HepG2 (cell line): ENCODE measurements around the gene SRSF2. TPM values are rescaled to one million over a fixed set of nuclear protein-coding genes. Genes with fewer than 3 reads are reported as not detected.

ENCODE experiments used
- ARNTL ChIP-seq: sonication (generic); formaldehyde crosslinking; IDR thresholded peaks from 2 replicates; pipeline ENCODE4 v1.4.0; 2020; ENCODE audit warnings: mild to moderate bottlenecking, missing genetic modification reagents
- HIVEP1 ChIP-seq: sonication (generic); formaldehyde crosslinking; IDR thresholded peaks from 2 replicates; pipeline ENCODE4 v1.4.0; 2020; ENCODE audit warnings: mild to moderate bottlenecking, missing genetic modification reagents
- HNRNPK ChIP-seq: fragments of 200-400 bp; formaldehyde crosslinking; IDR thresholded peaks from 2 replicates; pipeline ENCODE4 v1.6.1; 2018; ENCODE audit warnings: low read length, low read depth, moderate library complexity, mild to moderate bottlenecking; ENCODE audit not compliant: poor library complexity, severe bottlenecking
- KDM4B ChIP-seq: sonication (generic); formaldehyde crosslinking; IDR thresholded peaks from 2 replicates; pipeline ENCODE4 v1.4.0; 2020; ENCODE audit warnings: missing genetic modification reagents
- MATR3 ChIP-seq: sonication (generic); formaldehyde crosslinking; IDR thresholded peaks from 2 replicates; pipeline ENCODE4 v1.4.0; 2020; ENCODE audit warnings: missing genetic modification reagents
- MED13 ChIP-seq: sonication (generic); formaldehyde crosslinking; IDR thresholded peaks from 2 replicates; pipeline ENCODE4 v1.5.0; 2020; ENCODE audit warnings: missing genetic modification reagents
- SRSF9 ChIP-seq: fragments of 200-400 bp; formaldehyde crosslinking; IDR thresholded peaks from 2 replicates; pipeline ENCODE4 v1.6.1; 2018; ENCODE audit warnings: borderline replicate concordance, mild to moderate bottlenecking, low read depth, low read length; ENCODE audit not compliant: insufficient read depth, poor library complexity, severe bottlenecking
- TAF1 ChIP-seq: sonication (generic); formaldehyde crosslinking; IDR thresholded peaks from 2 replicates; pipeline ENCODE4 v1.4.0; 2020; ENCODE audit warnings: missing genetic modification reagents
- ZEB1 ChIP-seq: IDR thresholded peaks from 2 replicates; pipeline ENCODE4 v1.6.1; 2012; ENCODE audit warnings: mild to moderate bottlenecking, low read depth, inconsistent platforms; ENCODE audit not compliant: insufficient replicate concordance
- ZFP37 ChIP-seq: sonication (generic); formaldehyde crosslinking; IDR thresholded peaks from 2 replicates; pipeline ENCODE4 v1.4.0; 2020; ENCODE audit warnings: missing genetic modification reagents, borderline replicate concordance
- ZNF138 ChIP-seq: sonication (generic); formaldehyde crosslinking; IDR thresholded peaks from 2 replicates; pipeline ENCODE4 v1.5.0; 2020; ENCODE audit warnings: mild to moderate bottlenecking, low read depth, missing genetic modification reagents
- ZNF775 ChIP-seq: sonication (generic); formaldehyde crosslinking; IDR thresholded peaks from 2 replicates; pipeline ENCODE4 v1.4.0; 2020; ENCODE audit warnings: missing genetic modification reagents, mild to moderate bottlenecking, moderate library complexity, borderline replicate concordance
- ZNF878 ChIP-seq: sonication (generic); formaldehyde crosslinking; IDR thresholded peaks from 2 replicates; pipeline ENCODE4 v1.8.1; 2023; ENCODE audit warnings: mild to moderate bottlenecking, missing genetic modification reagents, moderate library complexity
- polyA plus RNA-seq, 8 experiments: library from polyadenylated mRNA; depleted of rRNA in 3 of 8; stranded (reverse) in 7 of 8; unstranded in 1 of 8; fragments of >200 nt; fragmentation: Illumina TruSeq in 4 of 8; extraction: Trizol in 4 of 8; gene quantifications; 2 replicates each; pipeline versions ENCODE4 v1.2.1 to v1.2.3, GENCODE V29; 2011 to 2016; ENCODE audit warnings: low read depth in 4 of 8, missing spikeins in 1 of 8, mixed read lengths in 1 of 8; ENCODE audit not compliant: insufficient read depth in 1 of 8
- total RNA-seq, 5 experiments: library from RNA; depleted of rRNA; stranded (reverse); fragments of >200 nt; fragmentation: Illumina TruSeq; extraction: Trizol; gene quantifications; 2 replicates each; pipeline ENCODE4 v1.2.3, GENCODE V29; 2016; ENCODE audit warnings: low read depth in 1 of 5
- TF ChIP-seq, protein P1 (sequence below): sonication (generic); formaldehyde crosslinking; IDR thresholded peaks from 2 replicates; pipeline ENCODE4 v1.4.0; 2020; ENCODE audit warnings: missing genetic modification reagents
- TF ChIP-seq, protein P2 (sequence below): sonication (generic); formaldehyde crosslinking; IDR thresholded peaks from 2 replicates; pipeline ENCODE4 v1.4.0; 2020; ENCODE audit warnings: missing genetic modification reagents
- TF ChIP-seq, protein P3 (sequence below): sonication (generic); formaldehyde crosslinking; conservative IDR thresholded peaks from 2 replicates; pipeline ENCODE4 v1.8.1; 2023; ENCODE audit warnings: missing genetic modification reagents
- TF ChIP-seq, protein P4 (sequence below): sonication (generic); formaldehyde crosslinking; IDR thresholded peaks from 2 replicates; pipeline ENCODE4 v1.4.0; 2020; ENCODE audit warnings: low read depth, mild to moderate bottlenecking, missing genetic modification reagents
- TF ChIP-seq, protein P5 (sequence below): sonication (generic); formaldehyde crosslinking; IDR thresholded peaks from 2 replicates; pipeline ENCODE4 v1.5.0; 2020; ENCODE audit warnings: missing genetic modification reagents

Gene SRSF2
- total and polyA plus RNA-seq, 2 of the 13 experiments (the other 11 are each of a cell fraction or from before 2014, with no cell fraction given) = 306 to 319 TPM

DNA sequence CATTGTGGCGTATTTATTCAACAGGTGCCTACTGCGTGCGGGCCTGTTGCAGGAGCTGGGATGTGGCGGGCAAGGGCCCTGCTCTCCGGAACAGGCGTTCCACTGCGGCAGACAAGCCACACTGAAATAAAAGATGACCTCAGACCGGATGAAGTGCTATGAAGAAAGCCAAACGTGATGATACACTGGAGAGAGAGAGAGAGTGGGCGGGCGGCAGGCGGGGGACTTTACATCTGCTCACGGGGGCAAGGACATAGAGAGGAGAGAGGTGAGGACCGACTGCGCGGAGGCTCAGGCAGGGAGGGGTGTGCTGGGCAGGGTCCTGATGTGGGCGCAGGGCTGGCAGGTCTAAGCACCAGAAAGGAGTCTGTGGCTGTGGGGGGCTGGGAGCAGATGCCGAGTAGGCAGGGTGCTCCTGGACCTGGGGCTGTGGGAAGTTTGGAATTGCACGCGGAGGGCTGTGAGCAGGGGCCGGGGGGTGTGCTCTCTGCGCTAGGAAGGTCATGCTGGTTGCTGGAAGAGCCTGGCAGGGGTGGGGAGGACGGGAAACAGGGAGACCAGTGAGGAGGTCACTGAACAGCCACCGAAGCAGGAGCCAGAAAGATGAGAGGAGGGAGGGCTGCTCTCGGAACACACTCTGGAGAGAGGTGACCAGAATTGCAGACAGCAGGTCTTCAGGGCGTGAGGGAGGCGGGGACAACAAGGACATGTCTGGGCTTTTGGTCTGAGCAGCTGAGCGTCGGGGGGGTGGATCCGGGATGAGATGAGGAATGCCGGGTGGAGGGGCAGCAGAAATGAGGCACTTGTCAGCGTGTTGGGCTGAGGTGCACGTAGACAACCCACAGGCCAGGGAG lies 36.3 kb downstream of the SRSF2 start (continued):
- TF ChIP-seq, protein P1, sequence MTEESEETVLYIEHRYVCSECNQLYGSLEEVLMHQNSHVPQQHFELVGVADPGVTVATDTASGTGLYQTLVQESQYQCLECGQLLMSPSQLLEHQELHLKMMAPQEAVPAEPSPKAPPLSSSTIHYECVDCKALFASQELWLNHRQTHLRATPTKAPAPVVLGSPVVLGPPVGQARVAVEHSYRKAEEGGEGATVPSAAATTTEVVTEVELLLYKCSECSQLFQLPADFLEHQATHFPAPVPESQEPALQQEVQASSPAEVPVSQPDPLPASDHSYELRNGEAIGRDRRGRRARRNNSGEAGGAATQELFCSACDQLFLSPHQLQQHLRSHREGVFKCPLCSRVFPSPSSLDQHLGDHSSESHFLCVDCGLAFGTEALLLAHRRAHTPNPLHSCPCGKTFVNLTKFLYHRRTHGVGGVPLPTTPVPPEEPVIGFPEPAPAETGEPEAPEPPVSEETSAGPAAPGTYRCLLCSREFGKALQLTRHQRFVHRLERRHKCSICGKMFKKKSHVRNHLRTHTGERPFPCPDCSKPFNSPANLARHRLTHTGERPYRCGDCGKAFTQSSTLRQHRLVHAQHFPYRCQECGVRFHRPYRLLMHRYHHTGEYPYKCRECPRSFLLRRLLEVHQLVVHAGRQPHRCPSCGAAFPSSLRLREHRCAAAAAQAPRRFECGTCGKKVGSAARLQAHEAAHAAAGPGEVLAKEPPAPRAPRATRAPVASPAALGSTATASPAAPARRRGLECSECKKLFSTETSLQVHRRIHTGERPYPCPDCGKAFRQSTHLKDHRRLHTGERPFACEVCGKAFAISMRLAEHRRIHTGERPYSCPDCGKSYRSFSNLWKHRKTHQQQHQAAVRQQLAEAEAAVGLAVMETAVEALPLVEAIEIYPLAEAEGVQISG (CRISPR knock-in tag) = no peak; the same call in 1 of the 2 replicates
- TF ChIP-seq MATR3 = no peak
- TF ChIP-seq, protein P2, sequence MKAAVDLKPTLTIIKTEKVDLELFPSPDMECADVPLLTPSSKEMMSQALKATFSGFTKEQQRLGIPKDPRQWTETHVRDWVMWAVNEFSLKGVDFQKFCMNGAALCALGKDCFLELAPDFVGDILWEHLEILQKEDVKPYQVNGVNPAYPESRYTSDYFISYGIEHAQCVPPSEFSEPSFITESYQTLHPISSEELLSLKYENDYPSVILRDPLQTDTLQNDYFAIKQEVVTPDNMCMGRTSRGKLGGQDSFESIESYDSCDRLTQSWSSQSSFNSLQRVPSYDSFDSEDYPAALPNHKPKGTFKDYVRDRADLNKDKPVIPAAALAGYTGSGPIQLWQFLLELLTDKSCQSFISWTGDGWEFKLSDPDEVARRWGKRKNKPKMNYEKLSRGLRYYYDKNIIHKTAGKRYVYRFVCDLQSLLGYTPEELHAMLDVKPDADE = no peak
- no peak for TF ChIP-seq HNRNPK
- TF ChIP-seq, protein P3, sequence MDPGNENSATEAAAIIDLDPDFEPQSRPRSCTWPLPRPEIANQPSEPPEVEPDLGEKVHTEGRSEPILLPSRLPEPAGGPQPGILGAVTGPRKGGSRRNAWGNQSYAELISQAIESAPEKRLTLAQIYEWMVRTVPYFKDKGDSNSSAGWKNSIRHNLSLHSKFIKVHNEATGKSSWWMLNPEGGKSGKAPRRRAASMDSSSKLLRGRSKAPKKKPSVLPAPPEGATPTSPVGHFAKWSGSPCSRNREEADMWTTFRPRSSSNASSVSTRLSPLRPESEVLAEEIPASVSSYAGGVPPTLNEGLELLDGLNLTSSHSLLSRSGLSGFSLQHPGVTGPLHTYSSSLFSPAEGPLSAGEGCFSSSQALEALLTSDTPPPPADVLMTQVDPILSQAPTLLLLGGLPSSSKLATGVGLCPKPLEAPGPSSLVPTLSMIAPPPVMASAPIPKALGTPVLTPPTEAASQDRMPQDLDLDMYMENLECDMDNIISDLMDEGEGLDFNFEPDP = no peak
- 0 out of 2 replicates have a peak, but pooled peaks have one; percentile 52 for TF ChIP-seq HIVEP1 (CRISPR knock-in tag)
- TF ChIP-seq, protein P4, sequence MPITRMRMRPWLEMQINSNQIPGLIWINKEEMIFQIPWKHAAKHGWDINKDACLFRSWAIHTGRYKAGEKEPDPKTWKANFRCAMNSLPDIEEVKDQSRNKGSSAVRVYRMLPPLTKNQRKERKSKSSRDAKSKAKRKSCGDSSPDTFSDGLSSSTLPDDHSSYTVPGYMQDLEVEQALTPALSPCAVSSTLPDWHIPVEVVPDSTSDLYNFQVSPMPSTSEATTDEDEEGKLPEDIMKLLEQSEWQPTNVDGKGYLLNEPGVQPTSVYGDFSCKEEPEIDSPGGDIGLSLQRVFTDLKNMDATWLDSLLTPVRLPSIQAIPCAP (CRISPR knock-in tag) = no peak; the same call in 1 of the 2 replicates
- peak; percentile 36; the same call in 1 of the 2 replicates for TF ChIP-seq TAF1 (CRISPR knock-in tag)
- TF ChIP-seq ZEB1 = no peak
- TF ChIP-seq ARNTL (CRISPR knock-in tag) = peak; percentile 85
- peak; percentile 30; the same call in 1 of the 2 replicates for TF ChIP-seq ZNF878 (CRISPR knock-in tag)
- no peak for TF ChIP-seq MED13 (CRISPR knock-in tag)
- TF ChIP-seq SRSF9 = no peak
- 0 out of 2 replicates have a peak, but pooled peaks have one; percentile 22 for TF ChIP-seq ZFP37
- TF ChIP-seq, protein P5, sequence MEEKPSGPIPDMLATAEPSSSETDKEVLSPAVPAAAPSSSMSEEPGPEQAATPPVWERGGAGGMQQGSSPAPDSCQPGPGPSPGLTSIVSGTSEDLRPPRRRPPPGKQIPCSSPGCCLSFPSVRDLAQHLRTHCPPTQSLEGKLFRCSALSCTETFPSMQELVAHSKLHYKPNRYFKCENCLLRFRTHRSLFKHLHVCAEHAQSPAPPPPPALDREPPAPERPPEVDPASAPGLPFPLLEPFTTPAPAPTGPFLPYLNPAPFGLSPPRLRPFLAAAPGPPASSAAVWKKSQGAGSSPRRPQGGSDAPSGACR (CRISPR knock-in tag) = no peak
- TF ChIP-seq ZNF775 (CRISPR knock-in tag) = peak; percentile 31; the same call in 1 of the 2 replicates
- TF ChIP-seq ZNF138 = no peak
- peak; percentile 17; the same call in 1 of the 2 replicates for TF ChIP-seq KDM4B (CRISPR knock-in tag)
